IPS DF 6.9 (cell line): ENCODE results near the gene TNRC6A.
"Not testable (repeated sequence)": the region's sequence is repeated elsewhere in the genome, so short reads cannot be mapped to it uniquely, and the experiment has no call there.

Experiments used
- DNase-seq: peaks from one replicate; pipeline ENCODE4 v3.0.0-alpha.2; 2013; ENCODE audit warnings: low read depth, low spot score
- H3K27ac ChIP-seq: one replicate; pipeline ENCODE4 v1.5.1; 2013; ENCODE audit warnings: low read length, control low read depth
- H3K27me3 ChIP-seq: 2 replicates; pipeline ENCODE4 v1.6.1; 2013; ENCODE audit warnings: mild to moderate bottlenecking, low read length; ENCODE audit not compliant: control insufficient read depth, insufficient read depth
- H3K36me3 ChIP-seq: 2 replicates; pipeline ENCODE4 v1.6.1; 2013; ENCODE audit warnings: low read length; ENCODE audit not compliant: control insufficient read depth, insufficient read depth
- H3K4me1 ChIP-seq: 2 replicates; pipeline ENCODE4 v1.6.1; 2013; ENCODE audit warnings: low read length; ENCODE audit not compliant: control insufficient read depth, insufficient read depth
- H3K4me3 ChIP-seq: 2 replicates; pipeline ENCODE4 v1.5.1; 2013; ENCODE audit warnings: mild to moderate bottlenecking, low read length
- H3K9me3 ChIP-seq: 2 replicates; pipeline ENCODE4 v1.6.1; 2013; ENCODE audit warnings: low read length, inconsistent platforms; ENCODE audit not compliant: control insufficient read depth, insufficient read depth
- WGBS: extraction: QIAGEN DNeasy Blood & Tissue Kit; methylation state at CpG from one replicate; pipeline ENCODE4 v1.1.7; 2013; ENCODE audit warnings: mixed read lengths, missing lambda C conversion rate; ENCODE audit not compliant: insufficient read length, insufficient coverage; 5-methylcytosine and 5-hydroxymethylcytosine counted together

The TNRC6A gene

GRCh38 chr16:24741862-24742261, 12.4 kb downstream of the TNRC6A start:
- no CpG with 5 or more reads among the region's 4 CpGs for WGBS
- no peak for DNase-seq

GRCh38 chr16:24742610-24743009, 13.2 kb downstream of the TNRC6A start:
- DNase-seq, H3K27ac ChIP-seq, H3K9me3 ChIP-seq, H3K36me3 ChIP-seq, H3K4me3 ChIP-seq, H3K27me3 ChIP-seq: not testable (repeated sequence)
- H3K4me1 ChIP-seq: peaks cover 10% of the 10 kb centered on the region
- 100% methylated on average over 1 of the region's 8 CpGs for WGBS

More at GRCh38 chr16:24741862-24742261, 12.4 kb downstream of the TNRC6A start:
- no peak overlapping the region for H3K4me3 ChIP-seq
- no peaks in the 10 kb centered on the region for H3K9me3 ChIP-seq
- no peak overlapping the region for H3K27ac ChIP-seq
- no peaks in the 10 kb centered on the region for H3K36me3 ChIP-seq
- peaks cover 8% of the 10 kb centered on the region for H3K4me1 ChIP-seq
- no peaks in the 10 kb centered on the region for H3K27me3 ChIP-seq

GRCh38 chr16:24745391-24745790, 15.9 kb downstream of the TNRC6A start:
- Histone ChIP-seq H3K4me1 (peaks cover 9% of the 10 kb centered on the region), H3K27me3 (no peaks in the 10 kb centered on the region), H3K4me3 (no peak overlapping the region), H3K36me3 (no peaks in the 10 kb centered on the region; the same call in 1 of the 2 replicates), H3K9me3 (no peaks in the 10 kb centered on the region), H3K27ac (no peak overlapping the region)
- DNase-seq: no peak

GRCh38 chr16:24745791-24746190, 16.3 kb downstream of the TNRC6A start:
- Histone ChIP-seq H3K27ac (no peak overlapping the region), H3K4me3 (no peak overlapping the region), H3K27me3 (no peaks in the 10 kb centered on the region), H3K9me3 (no peaks in the 10 kb centered on the region), H3K4me1 (peaks cover 9% of the 10 kb centered on the region), H3K36me3 (no peaks in the 10 kb centered on the region; the same call in 1 of the 2 replicates)
- DNase-seq: no peak
- WGBS: no CpG with 5 or more reads among the region's 2 CpGs

- Histone ChIP-seq H3K4me3 (no peak overlapping the region), H3K27me3 (no peaks in the 10 kb centered on the region), H3K27ac (no peak overlapping the region), H3K36me3 (no peaks in the 10 kb centered on the region; the same call in 1 of the 2 replicates), H3K9me3 (no peaks in the 10 kb centered on the region), H3K4me1 (peaks cover 7% of the 10 kb centered on the region)
- no peak for DNase-seq
- WGBS: no CpG with 5 or more reads among the region's 2 CpGs
These were observed 18.0 kb downstream of the TNRC6A start for GRCh38 chr16:24747441-24747840.

GRCh38 chr16:24748242-24748641, 18.8 kb downstream of the TNRC6A start:
- Histone ChIP-seq H3K27me3 (no peaks in the 10 kb centered on the region), H3K4me3 (no peak overlapping the region), H3K27ac (no peak overlapping the region), H3K36me3 (no peaks in the 10 kb centered on the region; the same call in 1 of the 2 replicates), H3K9me3 (no peaks in the 10 kb centered on the region), H3K4me1 (peaks cover 7% of the 10 kb centered on the region)
- no peak for DNase-seq
- WGBS: no CpG with 5 or more reads among the region's 2 CpGs

DNA sequence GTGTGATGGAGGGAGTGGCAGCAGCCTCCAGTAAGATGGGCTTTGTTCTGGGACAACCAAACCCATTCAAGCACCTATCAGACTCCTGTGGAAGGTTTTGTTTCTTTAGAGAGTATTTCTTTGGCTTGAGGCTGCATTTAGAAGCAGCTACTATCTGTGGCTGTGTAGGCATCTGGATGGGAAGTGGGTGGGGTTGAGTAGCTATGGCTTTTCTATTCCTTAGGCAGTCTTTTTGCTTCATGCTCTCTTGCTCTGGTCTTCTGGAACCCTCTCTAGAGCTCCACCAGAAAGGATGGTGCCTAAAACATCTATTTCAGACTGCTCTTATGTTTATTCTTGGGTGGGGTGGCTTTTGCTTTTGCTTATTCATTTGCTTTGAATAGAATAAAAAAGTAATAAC, 19.9 kb downstream of the TNRC6A start:
- H3K27ac ChIP-seq: no peak overlapping the region
- DNase-seq: no peak
- no peaks in the 10 kb centered on the region; the same call in 1 of the 2 replicates for H3K36me3 ChIP-seq
- H3K4me3 ChIP-seq: no peak overlapping the region
- H3K4me1 ChIP-seq: peaks cover 7% of the 10 kb centered on the region
- H3K9me3 ChIP-seq: no peaks in the 10 kb centered on the region
- no peaks in the 10 kb centered on the region for H3K27me3 ChIP-seq

- H3K27me3 ChIP-seq, H3K4me3 ChIP-seq, H3K4me1 ChIP-seq, DNase-seq, H3K27ac ChIP-seq, H3K9me3 ChIP-seq, H3K36me3 ChIP-seq: not testable (repeated sequence)
- WGBS: no CpG with 5 or more reads among the region's 5 CpGs
These were observed 20.4 kb downstream of the TNRC6A start for GRCh38 chr16:24749872-24750271.

GRCh38 chr16:24753000-24753399, 23.5 kb downstream of the TNRC6A start:
- Histone ChIP-seq H3K36me3 (no peaks in the 10 kb centered on the region; the same call in 1 of the 2 replicates), H3K27me3 (no peaks in the 10 kb centered on the region), H3K4me3 (no peak overlapping the region), H3K27ac (no peak overlapping the region), H3K9me3 (no peaks in the 10 kb centered on the region), H3K4me1 (no peaks in the 10 kb centered on the region)
- no peak for DNase-seq

DNA sequence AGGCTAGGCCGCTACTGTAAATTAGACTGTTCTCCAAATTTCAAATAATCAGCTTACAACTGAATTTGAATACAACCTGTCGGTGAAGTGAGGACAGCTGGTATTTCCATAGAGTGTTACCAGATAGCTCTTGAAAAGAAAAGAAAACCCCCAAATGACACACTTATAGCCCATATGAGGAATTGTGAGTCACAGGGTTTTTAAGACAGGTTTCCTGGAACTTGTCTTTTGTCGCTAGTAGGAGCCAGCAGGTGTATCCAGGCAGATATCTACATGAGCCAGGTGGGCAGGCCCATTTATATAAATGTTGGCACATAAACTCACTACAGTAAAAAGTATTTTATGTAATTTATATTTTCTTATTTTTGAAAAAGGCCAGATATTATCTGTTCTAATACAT, 24.0 kb downstream of the TNRC6A start:
- Histone ChIP-seq H3K9me3 (no peaks in the 10 kb centered on the region), H3K27ac (no peak overlapping the region), H3K4me1 (no peaks in the 10 kb centered on the region), H3K36me3 (no peaks in the 10 kb centered on the region), H3K27me3 (no peaks in the 10 kb centered on the region), H3K4me3 (no peak overlapping the region)
- no CpG with 5 or more reads among the region's 3 CpGs for WGBS
- no peak for DNase-seq

DNA sequence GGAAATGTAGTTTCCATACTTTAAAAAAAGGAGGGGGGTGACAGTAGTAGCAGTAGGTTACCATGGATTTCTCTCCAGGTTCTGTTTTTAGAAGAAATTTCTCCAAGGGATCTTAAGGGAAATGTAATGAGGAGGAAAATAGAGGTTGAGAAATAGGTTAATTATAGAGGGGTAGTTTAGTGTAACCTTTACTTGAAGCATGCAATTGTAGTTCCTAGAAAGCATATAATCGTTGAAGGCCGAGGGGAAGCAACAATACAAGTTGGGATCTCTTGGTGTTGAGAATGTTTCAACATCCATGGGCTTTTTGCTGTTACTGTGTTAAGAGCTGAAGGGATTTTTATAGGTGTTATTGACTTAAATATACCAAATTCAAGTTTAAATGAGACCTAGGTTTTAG, 25.1 kb downstream of the TNRC6A start:
- H3K4me1 ChIP-seq: no peaks in the 10 kb centered on the region; the same call in 1 of the 2 replicates
- no peak overlapping the region for H3K4me3 ChIP-seq
- no peak overlapping the region for H3K27ac ChIP-seq

More for the DNA sequence above, 25.1 kb downstream of the TNRC6A start:
- 100% methylated on average over 2 of the region's 2 CpGs for WGBS
- Histone ChIP-seq H3K27me3 (no peaks in the 10 kb centered on the region), H3K36me3 (no peaks in the 10 kb centered on the region; the same call in 1 of the 2 replicates), H3K9me3 (no peaks in the 10 kb centered on the region)
- no peak for DNase-seq
